Neural cell (in vitro differentiated cells): ENCODE measurements around the gene SYNPO2. TPM values are rescaled to one million over a fixed set of nuclear protein-coding genes. Genes with fewer than 3 reads are reported as not detected.

Source experiments
- H2AFZ ChIP-seq: fragments of 200-600, 300-800 bp; sonication (generic), shearing (Covaris generic); 2 replicates; pipeline ENCODE4 v1.6.0; 2014; ENCODE audit warnings: low read depth, mild to moderate bottlenecking, antibody characterized with exemption, low read length, moderate library complexity
- H3F3A ChIP-seq: fragments of 200-600 bp; shearing (Covaris generic); 2 replicates; pipeline ENCODE4 v1.6.1; 2016; ENCODE audit warnings: mild to moderate bottlenecking, moderate library complexity, mixed read lengths, antibody characterized with exemption, low read length; ENCODE audit not compliant: insufficient read depth, poor library complexity, severe bottlenecking
- H3K27ac ChIP-seq: fragments of 200-600, 300-800 bp; sonication (generic), shearing (Covaris generic); 2 replicates; pipeline ENCODE4 v1.5.1; 2014; ENCODE audit warnings: mild to moderate bottlenecking, low read length, moderate library complexity
- H3K27me3 ChIP-seq: fragments of 300-800, 200-600 bp; sonication (generic), shearing (Covaris generic); 2 replicates; pipeline ENCODE4 v1.6.0; 2014; ENCODE audit warnings: mild to moderate bottlenecking, low read depth, low read length, moderate library complexity; ENCODE audit not compliant: insufficient read depth
- H3K36me3 ChIP-seq: fragments of 300-800, 200-600 bp; sonication (generic), shearing (Covaris generic); 2 replicates; pipeline ENCODE4 v1.5.1; 2014; ENCODE audit warnings: mild to moderate bottlenecking, antibody characterized with exemption, low read length, moderate library complexity; ENCODE audit not compliant: insufficient read depth
- H3K4me2 ChIP-seq: fragments of 300-800, 200-600 bp; sonication (generic), shearing (Covaris generic); 2 replicates; pipeline ENCODE4 v1.6.0; 2014; ENCODE audit warnings: mild to moderate bottlenecking, low read length
- H3K4me3 ChIP-seq: fragments of 300-800, 200-600 bp; sonication (generic), shearing (Covaris generic); 2 replicates; pipeline ENCODE4 v1.5.1; 2014; ENCODE audit warnings: mild to moderate bottlenecking, low read length, moderate library complexity
- H3K79me2 ChIP-seq: fragments of 200-600 bp; shearing (Covaris generic); replicated peaks from 2 replicates; pipeline ENCODE4 v1.6.0; 2014; ENCODE audit warnings: mild to moderate bottlenecking, low read length, moderate library complexity; ENCODE audit not compliant: insufficient read depth
- H3K9ac ChIP-seq: fragments of 300-800, 200-600 bp; sonication (generic), shearing (Covaris generic); 2 replicates; pipeline ENCODE4 v1.6.1; 2016; ENCODE audit warnings: mild to moderate bottlenecking, low read length, mixed read lengths
- H3K9me2 ChIP-seq: fragments of 200-600 bp; shearing (Covaris generic); 2 replicates; pipeline ENCODE4 v1.6.1; 2016; ENCODE audit warnings: mild to moderate bottlenecking, low read length, mixed read lengths; ENCODE audit not compliant: insufficient read depth
- H3K9me3 ChIP-seq: fragments of 200-600, 300-800 bp; sonication (generic), shearing (Covaris generic); 2 replicates; pipeline ENCODE4 v1.6.1; 2016; ENCODE audit warnings: mild to moderate bottlenecking, mixed run types, low read length, moderate library complexity, mixed read lengths
- H4K20me1 ChIP-seq: fragments of 200-600 bp; shearing (Covaris generic); 2 replicates; pipeline ENCODE4 v1.6.1; 2016; ENCODE audit warnings: mild to moderate bottlenecking, mixed run types; ENCODE audit not compliant: insufficient read depth
- CTCF ChIP-seq: fragments of 450-650 bp; IDR thresholded peaks from 2 replicates; pipeline ENCODE4 v1.5.1; 2014; ENCODE audit warnings: antibody characterized with exemption, mild to moderate bottlenecking, moderate library complexity; ENCODE audit not compliant: poor library complexity, severe bottlenecking
- EP300 ChIP-seq: fragments of 450-650 bp; conservative IDR thresholded peaks from 2 replicates; pipeline ENCODE4 v1.6.1; 2014; ENCODE audit warnings: antibody characterized with exemption, mild to moderate bottlenecking, moderate library complexity; ENCODE audit not compliant: poor library complexity, severe bottlenecking
- EZH2 ChIP-seq: fragments of 200-600, 300-800 bp; shearing (Covaris generic), sonication (generic); IDR thresholded peaks from 2 replicates; pipeline ENCODE4 v1.6.1; 2014; ENCODE audit warnings: antibody characterized with exemption, low read length, borderline replicate concordance, mild to moderate bottlenecking; ENCODE audit not compliant: insufficient read depth, poor library complexity, severe bottlenecking
- MXI1 ChIP-seq: fragments of 450-650 bp; conservative IDR thresholded peaks from 2 replicates; pipeline ENCODE4 v1.6.1; 2014; ENCODE audit warnings: antibody characterized with exemption, mild to moderate bottlenecking; ENCODE audit not compliant: poor library complexity, severe bottlenecking
- POLR2AphosphoS5 ChIP-seq: IDR thresholded peaks from 2 replicates; pipeline ENCODE4 v1.6.1; 2012
- RAD21 ChIP-seq: fragments of 450-650 bp; conservative IDR thresholded peaks from 2 replicates; pipeline ENCODE4 v1.6.1; 2014; ENCODE audit warnings: antibody characterized with exemption, mild to moderate bottlenecking, moderate library complexity
- REST ChIP-seq: IDR thresholded peaks from 2 replicates; pipeline ENCODE4 v1.6.1; 2012; ENCODE audit warnings: borderline replicate concordance
- SMC3 ChIP-seq: fragments of 450-650 bp; conservative IDR thresholded peaks from 2 replicates; pipeline ENCODE4 v1.6.1; 2014; ENCODE audit warnings: antibody characterized with exemption, mild to moderate bottlenecking, moderate library complexity; ENCODE audit not compliant: poor library complexity
- TAF1 ChIP-seq: IDR thresholded peaks from 2 replicates; pipeline ENCODE4 v1.6.1; 2012; ENCODE audit warnings: low read depth
- polyA plus RNA-seq: library from polyadenylated mRNA; depleted of rRNA; stranded (reverse); fragments of >200 nt; gene quantifications from 2 replicates; pipeline ENCODE4 v1.2.3, GENCODE V29; 2014

Gene SYNPO2
- polyA plus RNA-seq, 1 donor from 2014 or later = 0.14 TPM

GRCh38 chr4:118950224-118950623 is 61.6 kb downstream of the SYNPO2 start:
- Histone ChIP-seq H3K9me3 (no peaks in the 10 kb centered on the region), H3K9me2 (no peaks in the 10 kb centered on the region), H3K79me2 (no peaks in the 10 kb centered on the region), H2AFZ (no peak overlapping the region), H3K27me3 (no peaks in the 10 kb centered on the region), H3K4me3 (no peak overlapping the region), H3F3A (no peaks in the 10 kb centered on the region), H3K9ac (no peak overlapping the region), H3K4me2 (no peak overlapping the region), H3K27ac (no peak overlapping the region), H4K20me1 (no peaks in the 10 kb centered on the region), H3K36me3 (no peaks in the 10 kb centered on the region)
- TF ChIP-seq EP300 (no peak), CTCF (no peak), MXI1 (no peak), POLR2AphosphoS5 (no peak), SMC3 (no peak), RAD21 (no peak), EZH2 (no peak), REST (no peak), TAF1 (no peak)

GRCh38 chr4:118950929-118951570 is 62.4 kb downstream of the SYNPO2 start:
- TF ChIP-seq TAF1 = no peak
- no peak for TF ChIP-seq POLR2AphosphoS5
- TF ChIP-seq EZH2 = no peak
- TF ChIP-seq EP300 = no peak
- no peak for TF ChIP-seq SMC3
- TF ChIP-seq CTCF = no peak
- TF ChIP-seq RAD21 = no peak
- no peak for TF ChIP-seq REST
- no peak for TF ChIP-seq MXI1
- Histone ChIP-seq H3K79me2 (no peaks in the 10 kb centered on the region), H4K20me1 (no peaks in the 10 kb centered on the region), H3F3A (no peaks in the 10 kb centered on the region), H2AFZ (no peak overlapping the region), H3K4me2 (no peak overlapping the region), H3K27me3 (no peaks in the 10 kb centered on the region), H3K9me3 (no peaks in the 10 kb centered on the region), H3K27ac (no peak overlapping the region), H3K36me3 (no peaks in the 10 kb centered on the region), H3K9me2 (no peaks in the 10 kb centered on the region), H3K4me3 (no peak overlapping the region), H3K9ac (no peak overlapping the region)
